Measurements from ENCODE around the gene ALK. TPM values are rescaled to one million over a fixed set of nuclear protein-coding genes. Genes with fewer than 3 reads are reported as not detected.

Gene ALK
- total and polyA plus RNA-seq, 7 experiments from 2014 or later: 0.13 TPM; not detected in 6

GRCh38 chr2:29420464-29420863, 500.9 kb downstream of the ALK start:
- H3K4me1 ChIP-seq (ENCODE audit: control insufficient read depth in 2 of 2, insufficient read depth in 2 of 2, low read length in 2 of 2): no peaks in the 10 kb centered on the region
- DNase-seq (no peak), ATAC-seq (no peak)
- H3K9me3 ChIP-seq (ENCODE audit: control insufficient read depth in 2 of 3, low read length in 3 of 3): no peaks in the 10 kb centered on the region
- no peaks in the 10 kb centered on the region for H3K27me3 ChIP-seq (ENCODE audit: control insufficient read depth in 2 of 2, insufficient read depth in 2 of 2, low read length in 2 of 2)
- H3K4me1 Mint-ChIP-seq: no peaks in the 10 kb centered on the region
- H3K4me3 Mint-ChIP-seq: no peak overlapping the region
- no peak overlapping the region for H3K27ac ChIP-seq (ENCODE audit: low read depth, low read length)
- no peak overlapping the region for H3K4me3 ChIP-seq (ENCODE audit: low read length)
- POLR2A ChIA-PET: no interaction called here
- no peaks in the 10 kb centered on the region for H3K36me3 ChIP-seq (ENCODE audit: control insufficient read depth in 2 of 3, insufficient read depth in 3 of 3, low read length in 3 of 3)
- H3K9me3 Mint-ChIP-seq: no peaks in the 10 kb centered on the region
- no peaks in the 10 kb centered on the region for H3K36me3 Mint-ChIP-seq
- H3K27ac Mint-ChIP-seq: no peak overlapping the region
- intact Hi-C loops (cut with micrococcal nuclease): no loop called here
- H3K27me3 Mint-ChIP-seq: peaks cover 21 to 40% (median 25%) of the 10 kb centered on the region in 5 donors
- CTCF ChIA-PET: no interaction called here

- Histone ChIP-seq H3K4me1 (ENCODE audit: control insufficient read depth in 2 of 2, insufficient read depth in 2 of 2, low read length in 2 of 2) (no peaks in the 10 kb centered on the region), H3K9me3 (ENCODE audit: control insufficient read depth in 2 of 3, low read length in 3 of 3) (no peaks in the 10 kb centered on the region), H3K4me3 (ENCODE audit: low read length) (no peak overlapping the region), H3K36me3 (ENCODE audit: control insufficient read depth in 2 of 3, insufficient read depth in 3 of 3, low read length in 3 of 3) (no peaks in the 10 kb centered on the region), H3K27me3 (ENCODE audit: control insufficient read depth in 2 of 2, insufficient read depth in 2 of 2, low read length in 2 of 2) (no peaks in the 10 kb centered on the region), H3K27ac (ENCODE audit: low read depth, low read length) (no peak overlapping the region)
- ChIA-PET POLR2A (no interaction called here), CTCF (no interaction called here)
- H3K27ac Mint-ChIP-seq: no peak overlapping the region
- intact Hi-C loops (cut with micrococcal nuclease): no loop called here
- H3K4me1 Mint-ChIP-seq: no peaks in the 10 kb centered on the region
- H3K36me3 Mint-ChIP-seq: no peaks in the 10 kb centered on the region
- H3K9me3 Mint-ChIP-seq: no peaks in the 10 kb centered on the region
- DNase-seq (no peak), ATAC-seq (no peak)
- no peak overlapping the region for H3K4me3 Mint-ChIP-seq
- peaks cover 0 to 23% (median 6%) of the 10 kb centered on the region in 5 donors for H3K27me3 Mint-ChIP-seq
Measured at GRCh38 chr2:29417630-29418029, 503.8 kb downstream of the ALK start.

GRCh38 chr2:29412197-29412925, 509.0 kb downstream of the ALK start:
- H3K27ac Mint-ChIP-seq: no peak overlapping the region
- ChIA-PET CTCF (no interaction called here), POLR2A (no interaction called here)
- ATAC-seq (no peak), DNase-seq (no peak)
- H3K27ac ChIP-seq (ENCODE audit: low read depth, low read length): no peak overlapping the region
- no peaks in the 10 kb centered on the region for H3K9me3 ChIP-seq (ENCODE audit: control insufficient read depth in 2 of 3, low read length in 3 of 3)
- H3K36me3 ChIP-seq (ENCODE audit: control insufficient read depth in 2 of 3, insufficient read depth in 3 of 3, low read length in 3 of 3): no peaks in the 10 kb centered on the region
- H3K4me3 Mint-ChIP-seq: no peak overlapping the region
- intact Hi-C loops (cut with micrococcal nuclease): no loop called here
- peaks cover 0 to 6% (median 0%) of the 10 kb centered on the region in 11 donors for H3K9me3 Mint-ChIP-seq
- H3K27me3 ChIP-seq (ENCODE audit: control insufficient read depth in 2 of 2, insufficient read depth in 2 of 2, low read length in 2 of 2): no peaks in the 10 kb centered on the region
- H3K4me3 ChIP-seq (ENCODE audit: low read length): no peak overlapping the region
- H3K4me1 Mint-ChIP-seq: no peaks in the 10 kb centered on the region
- no peaks in the 10 kb centered on the region for H3K4me1 ChIP-seq (ENCODE audit: control insufficient read depth in 2 of 2, insufficient read depth in 2 of 2, low read length in 2 of 2)
- H3K27me3 Mint-ChIP-seq: peaks cover 0 to 4% (median 0%) of the 10 kb centered on the region in 5 donors
- H3K36me3 Mint-ChIP-seq: no peaks in the 10 kb centered on the region

GRCh38 chr2:29405707-29406106, 515.7 kb downstream of the ALK start:
- no peak overlapping the region for H3K27ac ChIP-seq (ENCODE audit: low read depth, low read length)
- H3K9me3 Mint-ChIP-seq: peaks cover 0 to 2% (median 0%) of the 10 kb centered on the region in 11 donors
- H3K27me3 Mint-ChIP-seq: peaks cover 0 to 6% (median 4%) of the 10 kb centered on the region in 5 donors
- H3K4me3 ChIP-seq (ENCODE audit: low read length): no peak overlapping the region
- DNase-seq (no peak), ATAC-seq (no peak)
- H3K27ac Mint-ChIP-seq: no peak overlapping the region
- peaks cover 0 to 4% (median 0%) of the 10 kb centered on the region in 7 donors for H3K4me1 Mint-ChIP-seq
- intact Hi-C loops (cut with micrococcal nuclease): no loop called here
- ChIA-PET POLR2A (no interaction called here), CTCF (no interaction called here)
- no peaks in the 10 kb centered on the region for H3K9me3 ChIP-seq (ENCODE audit: control insufficient read depth in 2 of 3, low read length in 3 of 3)
- H3K27me3 ChIP-seq (ENCODE audit: control insufficient read depth in 2 of 2, insufficient read depth in 2 of 2, low read length in 2 of 2): no peaks in the 10 kb centered on the region
- H3K36me3 ChIP-seq (ENCODE audit: control insufficient read depth in 2 of 3, insufficient read depth in 3 of 3, low read length in 3 of 3): no peaks in the 10 kb centered on the region
- H3K36me3 Mint-ChIP-seq: no peaks in the 10 kb centered on the region
- H3K4me3 Mint-ChIP-seq: no peak overlapping the region
- H3K4me1 ChIP-seq (ENCODE audit: control insufficient read depth in 2 of 2, insufficient read depth in 2 of 2, low read length in 2 of 2): no peaks in the 10 kb centered on the region

- no peak overlapping the region for H3K27ac Mint-ChIP-seq
- H3K9me3 Mint-ChIP-seq: peaks cover 0 to 2% (median 0%) of the 10 kb centered on the region in 11 donors
- peaks cover 0 to 6% (median 4%) of the 10 kb centered on the region in 5 donors for H3K27me3 Mint-ChIP-seq
- H3K4me3 ChIP-seq (ENCODE audit: low read length): no peak overlapping the region
- POLR2A ChIA-PET: no interaction called here
- H3K9me3 ChIP-seq (ENCODE audit: control insufficient read depth in 2 of 3, low read length in 3 of 3): no peaks in the 10 kb centered on the region
- no peaks in the 10 kb centered on the region for H3K36me3 Mint-ChIP-seq
- H3K27ac ChIP-seq (ENCODE audit: low read depth, low read length): no peak overlapping the region
- DNase-seq (no peak), ATAC-seq (no peak)
- H3K4me3 Mint-ChIP-seq: no peak overlapping the region
- H3K36me3 ChIP-seq (ENCODE audit: control insufficient read depth in 2 of 3, insufficient read depth in 3 of 3, low read length in 3 of 3): no peaks in the 10 kb centered on the region
- no peaks in the 10 kb centered on the region for H3K27me3 ChIP-seq (ENCODE audit: control insufficient read depth in 2 of 2, insufficient read depth in 2 of 2, low read length in 2 of 2)
- CTCF ChIA-PET: no interaction called here
- peaks cover 0 to 4% (median 0%) of the 10 kb centered on the region in 7 donors for H3K4me1 Mint-ChIP-seq
- intact Hi-C loops (cut with micrococcal nuclease): no loop called here
- no peaks in the 10 kb centered on the region for H3K4me1 ChIP-seq (ENCODE audit: control insufficient read depth in 2 of 2, insufficient read depth in 2 of 2, low read length in 2 of 2)
Measured at GRCh38 chr2:29405266-29405665, 516.1 kb downstream of the ALK start.

- ATAC-seq (no peak), DNase-seq (no peak)
- peaks cover 0 to 3% (median 0%) of the 10 kb centered on the region in 11 donors for H3K9me3 Mint-ChIP-seq
- Histone ChIP-seq H3K9me3 (ENCODE audit: control insufficient read depth in 2 of 3, low read length in 3 of 3) (no peaks in the 10 kb centered on the region), H3K4me3 (ENCODE audit: low read length) (no peak overlapping the region), H3K27me3 (ENCODE audit: control insufficient read depth in 2 of 2, insufficient read depth in 2 of 2, low read length in 2 of 2) (no peaks in the 10 kb centered on the region), H3K36me3 (ENCODE audit: control insufficient read depth in 2 of 3, insufficient read depth in 3 of 3, low read length in 3 of 3) (no peaks in the 10 kb centered on the region), H3K4me1 (ENCODE audit: control insufficient read depth in 2 of 2, insufficient read depth in 2 of 2, low read length in 2 of 2) (no peaks in the 10 kb centered on the region), H3K27ac (ENCODE audit: low read depth, low read length) (no peak overlapping the region)
- no peak overlapping the region for H3K4me3 Mint-ChIP-seq
- peaks cover 0 to 4% (median 0%) of the 10 kb centered on the region in 7 donors for H3K4me1 Mint-ChIP-seq
- no peak overlapping the region for H3K27ac Mint-ChIP-seq
- intact Hi-C loops (cut with micrococcal nuclease): no loop called here
- POLR2A ChIA-PET: no interaction called here
- peaks cover 0 to 9% (median 5%) of the 10 kb centered on the region in 5 donors for H3K27me3 Mint-ChIP-seq
- H3K36me3 Mint-ChIP-seq: no peaks in the 10 kb centered on the region
- CTCF ChIA-PET: no interaction called here
Measured at GRCh38 chr2:29401994-29402393, 519.4 kb downstream of the ALK start.

All from naive thymus-derived CD4-positive, alpha-beta T cell (primary cell).